Measurements from ENCODE around the gene HIVEP3.

GRCh38 chr1:41641475-41641814 is 277.3 kb downstream of the HIVEP3 start:
- TF ChIP-seq CTCF (IDR thresholded peaks at IDR 0.05; ENCODE audit: low read length) (no peak), EZH2 (IDR thresholded peaks at IDR 0.05; ENCODE audit: borderline replicate concordance, low read length) (no peak)

Data from OCI-LY1 (cell line).